HepG2 (cell line): ENCODE measurements around the gene FAM193A. TPM values are rescaled to one million over a fixed set of nuclear protein-coding genes. Genes with fewer than 3 reads are reported as not detected.
A peak's percentile ranks its signal among the peaks of the same experiment; 100 is the strongest.

ENCODE experiments used
- ATAC-seq: fragments of 200-7000 bp; cut with Tn5 transposase; 3 replicates; pipeline ENCODE4 v1.9.1; 2020; ENCODE audit warnings: mild to moderate bottlenecking, moderate library complexity
- BruUV-seq: library from RNA; stranded (reverse); fragments of 400-500 nt; replicated peaks from 2 replicates; lab custom pipeline; 2021; lab: Mats Ljungman, UMichigan
- CTCF ChIA-PET: fragments of 300-600 bp; formaldehyde crosslinking; extraction: SDS; loops from one replicate; lab custom pipeline; 2021; ENCODE audit warnings: low total read pairs, inconsistent platforms, low intra/inter-chr PET ratio; lab: Yijun Ruan, JAX
- POLR2A ChIA-PET: fragments of 350-600 bp; sonication (Branson Sonifier 250); formaldehyde crosslinking; loops from one replicate; lab custom pipeline; 2020; ENCODE audit warnings: antibody characterized with exemption, inconsistent platforms; lab: Yijun Ruan, JAX
- DNase-seq: peaks from one replicate; pipeline ENCODE4 v3.0.0-alpha.2; 2015; ENCODE audit warnings: low spot score
- FAIRE-seq: peaks from 3 replicates; lab custom pipeline; 2011; peaks lifted over from hg19 to GRCh38; lab: Jason Lieb, UNC
- H2AFZ ChIP-seq: one replicate; pipeline ENCODE4 v1.6.1; 2011; ENCODE audit warnings: low read length, inconsistent platforms
- H3K27ac ChIP-seq: fragments of 300-600 bp; 3 replicates; pipeline ENCODE4 v1.8.0; 2011; ENCODE audit warnings: mixed run types, mild to moderate bottlenecking, mixed read lengths, low read length, inconsistent platforms; ENCODE audit not compliant: insufficient read depth; ENCODE audit errors: extremely low read length
- H3K27me3 ChIP-seq, 2 experiments: fragments of 200-600 bp in 1 of 2; 2 replicates in 1 of 2; 3 replicates in 1 of 2; pipeline versions ENCODE4 v1.6.0 to v1.8.0; 2011; ENCODE audit warnings: low read length in 2 of 2, mild to moderate bottlenecking in 2 of 2, moderate library complexity in 2 of 2, inconsistent platforms in 1 of 2; ENCODE audit not compliant: insufficient read depth in 2 of 2, control insufficient read depth in 1 of 2
- H3K36me3 ChIP-seq, 2 experiments: fragments of 200-600 bp in 1 of 2; replicated peaks in 1 of 2; 2 replicates in 1 of 2; 3 replicates in 1 of 2; pipeline versions ENCODE4 v1.5.1 to v1.8.0; 2011; ENCODE audit warnings: low read length in 2 of 2, inconsistent platforms in 1 of 2; ENCODE audit not compliant: insufficient read depth in 2 of 2, control insufficient read depth in 1 of 2
- H3K4me1 ChIP-seq: 2 replicates; pipeline ENCODE4 v1.5.1; 2012; ENCODE audit warnings: low read length, inconsistent platforms; ENCODE audit not compliant: insufficient read depth
- H3K4me2 ChIP-seq: 2 replicates; pipeline ENCODE4 v1.6.0; 2011; ENCODE audit warnings: low read depth, low read length, inconsistent platforms
- H3K4me3 ChIP-seq, 3 experiments: fragments of 200-600 bp in 1 of 3; sonication (generic), shearing (Covaris generic) in 1 of 3; replicated peaks in 1 of 3; 2 replicates each; pipeline ENCODE4 v1.5.1; 2011 to 2016; ENCODE audit warnings: low read length in 3 of 3, inconsistent platforms in 2 of 3, low read depth in 2 of 3, mild to moderate bottlenecking in 2 of 3, control low read depth in 1 of 3, mixed read lengths in 1 of 3; ENCODE audit not compliant: insufficient read depth in 1 of 3
- H3K79me2 ChIP-seq: one replicate; pipeline ENCODE4 v1.6.1; 2011; ENCODE audit warnings: low read length, inconsistent platforms; ENCODE audit not compliant: insufficient read depth
- H3K9ac ChIP-seq: 2 replicates; pipeline ENCODE4 v1.6.0; 2011; ENCODE audit warnings: mild to moderate bottlenecking, low read depth, low read length, inconsistent platforms; ENCODE audit not compliant: insufficient read depth
- H3K9me3 ChIP-seq: 2 replicates; pipeline ENCODE4 v1.5.1; 2012; ENCODE audit warnings: mild to moderate bottlenecking, low read length
- H4K20me1 ChIP-seq: 2 replicates; pipeline ENCODE4 v1.6.0; 2011; ENCODE audit warnings: inconsistent platforms, mild to moderate bottlenecking, low read length, moderate library complexity; ENCODE audit not compliant: insufficient read depth
- CEBPB ChIP-seq: IDR thresholded peaks from 2 replicates; pipeline ENCODE4 v1.6.1; 2011; ENCODE audit warnings: low read depth, low read length, improper control_type of control experiment, borderline replicate concordance
- CREM ChIP-seq, 2 experiments: sonication (generic) in 1 of 2; formaldehyde crosslinking in 1 of 2; IDR thresholded peaks; 2 replicates each; pipeline versions ENCODE4 v1.4.0 to v1.6.1; 2016 to 2020; ENCODE audit warnings: antibody characterized with exemption in 1 of 2, mild to moderate bottlenecking in 1 of 2, missing genetic modification reagents in 1 of 2
- FIP1L1 ChIP-seq: fragments of 200-400 bp; formaldehyde crosslinking; IDR thresholded peaks from 2 replicates; pipeline ENCODE4 v1.6.1; 2018; ENCODE audit warnings: low read depth, mild to moderate bottlenecking, low read length, moderate library complexity, borderline replicate concordance; ENCODE audit not compliant: insufficient read depth
- SOX5 ChIP-seq: IDR thresholded peaks from 2 replicates; pipeline ENCODE4 v1.6.1; 2016; ENCODE audit warnings: borderline replicate concordance
- TP53 ChIP-seq: sonication (generic); formaldehyde crosslinking; conservative IDR thresholded peaks from 2 replicates; pipeline ENCODE4 v1.4.0; 2020; ENCODE audit warnings: missing genetic modification reagents
- ZMYM3 ChIP-seq: sonication (generic); formaldehyde crosslinking; IDR thresholded peaks from 2 replicates; pipeline ENCODE4 v1.5.1; 2020; ENCODE audit warnings: mild to moderate bottlenecking, missing genetic modification reagents
- WGBS: methylation state at CpG from one replicate; pipeline ENCODE4 v1.1.6; 2017; ENCODE audit warnings: low lambda C conversion rate; 5-methylcytosine and 5-hydroxymethylcytosine counted together
- in situ Hi-C: cut with HindIII; loops from 2 replicates; pipeline ENCODE4 v1.10.0; 2017; ENCODE audit warnings: low pct_unique_long_range_greater_than_20kb; ENCODE audit not compliant: extremely low pct_ligation_motif_present
- intact Hi-C: fragments of 100-400 bp; cut with micrococcal nuclease; formaldehyde crosslinking; loops from one replicate; pipeline ENCODE4 v1.10.0; 2022; ENCODE audit not compliant: unreplicated experiment
- polyA plus RNA-seq, 8 experiments: library from polyadenylated mRNA; depleted of rRNA in 3 of 8; stranded (reverse) in 7 of 8; unstranded in 1 of 8; fragments of >200 nt; fragmentation: Illumina TruSeq in 4 of 8; extraction: Trizol in 4 of 8; gene quantifications; 2 replicates each; pipeline versions ENCODE4 v1.2.1 to v1.2.3, GENCODE V29; 2011 to 2016; ENCODE audit warnings: low read depth in 4 of 8, missing spikeins in 1 of 8, mixed read lengths in 1 of 8; ENCODE audit not compliant: insufficient read depth in 1 of 8
- total RNA-seq, 5 experiments: library from RNA; depleted of rRNA; stranded (reverse); fragments of >200 nt; fragmentation: Illumina TruSeq; extraction: Trizol; gene quantifications; 2 replicates each; pipeline ENCODE4 v1.2.3, GENCODE V29; 2016; ENCODE audit warnings: low read depth in 1 of 5

Gene FAM193A
- total and polyA plus RNA-seq, 2 of the 13 experiments (the other 11 are each of a cell fraction or from before 2014, with no cell fraction given), result 5.7 to 8.7 TPM

- TF ChIP-seq FIP1L1, result no peak
Measured at GRCh38 chr4:2607822-2608221, 71.4 kb downstream of the FAM193A start (continued).

- ATAC-seq, result no peak
- Histone ChIP-seq H3K9me3 (no peaks in the 10 kb centered on the region), H3K79me2 (peaks cover 71% of the 10 kb centered on the region), H3K9ac (no peak overlapping the region), H3K36me3 (peaks cover 3 to 6% of the 10 kb centered on the region in 2 experiments; a peak in 1 of 5 replicates), H3K4me1 (no peaks in the 10 kb centered on the region), H4K20me1 (peaks cover 12% of the 10 kb centered on the region; the same call in 1 of the 2 replicates), H3K4me2 (no peak overlapping the region), H3K27me3 (no peaks in the 10 kb centered on the region), H3K27ac (no peak overlapping the region), H2AFZ (no peak overlapping the region), H3K4me3 (no peak overlapping the region)
- no TSS peak for BruUV-seq
- 97% methylated on average over 7 of the region's 7 CpGs for WGBS
- POLR2A ChIA-PET, result no interaction called here
- CTCF ChIA-PET, result no interaction called here
- no peak for DNase-seq
- TF ChIP-seq ZMYM3 (CRISPR knock-in tag), result no peak
- no peak for TF ChIP-seq CREM (IDR thresholded peaks at IDR 0.05)
- no peak for TF ChIP-seq CREM (CRISPR knock-in tag; IDR thresholded peaks at IDR 0.05)
- TF ChIP-seq TP53 (CRISPR knock-in tag), result no peak
- FAIRE-seq, result no peak
- intact Hi-C loops, result no loop called here
- in situ Hi-C loops, result no loop called here
Measured at GRCh38 chr4:2608291-2608690, 71.8 kb downstream of the FAM193A start.

GRCh38 chr4:2615821-2616220 is 79.4 kb downstream of the FAM193A start:
- Histone ChIP-seq H3K4me2 (no peak overlapping the region), H2AFZ (no peak overlapping the region), H3K9ac (no peak overlapping the region), H3K27me3 (no peaks in the 10 kb centered on the region), H3K36me3 (peaks cover 0 to 4% of the 10 kb centered on the region in 2 experiments; a peak in 2 of 5 replicates), H3K79me2 (peaks cover 70% of the 10 kb centered on the region), H4K20me1 (peaks cover 16% of the 10 kb centered on the region; the same call in 1 of the 2 replicates), H3K9me3 (no peaks in the 10 kb centered on the region), H3K4me3 (no peak overlapping the region), H3K4me1 (peaks cover 11% of the 10 kb centered on the region), H3K27ac (no peak overlapping the region)
- ATAC-seq (no peak), DNase-seq (no peak), FAIRE-seq (no peak)
- in situ Hi-C loops (no loop called here), intact Hi-C loops (no loop called here)
- POLR2A ChIA-PET, result no interaction called here
- CTCF ChIA-PET, result no interaction called here
- no peak for TF ChIP-seq SOX5 (CRISPR knock-in tag)
- TF ChIP-seq CEBPB, result peak; percentile 69; the same call in 1 of the 2 replicates
- WGBS, result 96% methylated on average over 14 of the region's 14 CpGs
- BruUV-seq, result no TSS peak
